ENCODE data around the gene HNRNPH1. TPM values are rescaled to one million over a fixed set of nuclear protein-coding genes. Genes with fewer than 3 reads are reported as not detected.

Gene HNRNPH1
- total RNA-seq, 1 donor from 2014 or later, result 430 TPM

- Histone ChIP-seq H3K9me3 (ENCODE audit: control insufficient read depth in 3 of 3, low read length in 3 of 3) (no peaks in the 10 kb centered on the region), H3K27ac (ENCODE audit: low read depth, low read length) (peak overlapping the region; percentile 79), H3K4me1 (ENCODE audit: control insufficient read depth in 3 of 3, insufficient read depth in 3 of 3, low read length in 3 of 3) (peaks cover 39 to 44% (median 44%) of the 10 kb centered on the region in 3 donors), H3K4me3 (ENCODE audit: low read length in 3 of 3) (peak overlapping the region; percentile 53 to 72 (median 68)), H3K27me3 (ENCODE audit: control insufficient read depth in 3 of 3, insufficient read depth in 3 of 3, low read length in 3 of 3) (no peaks in the 10 kb centered on the region), H3K36me3 (ENCODE audit: control insufficient read depth in 3 of 3, insufficient read depth in 3 of 3, low read length in 3 of 3) (peaks cover 38 to 46% (median 41%) of the 10 kb centered on the region in 3 donors), H3K9ac (ENCODE audit: low read depth in 1 of 3, low read length in 3 of 3) (peak overlapping the region; percentile 55 to 73 (median 60))
These were observed 1.8 kb downstream of the HNRNPH1 start for GRCh38 chr5:179621551-179622214.

- Histone ChIP-seq H3K27ac (ENCODE audit: low read depth, low read length) (peak overlapping the region; percentile 17), H3K36me3 (ENCODE audit: control insufficient read depth in 3 of 3, insufficient read depth in 3 of 3, low read length in 3 of 3) (peaks cover 46 to 55% (median 50%) of the 10 kb centered on the region in 3 donors), H3K9me3 (ENCODE audit: control insufficient read depth in 3 of 3, low read length in 3 of 3) (no peaks in the 10 kb centered on the region), H3K27me3 (ENCODE audit: control insufficient read depth in 3 of 3, insufficient read depth in 3 of 3, low read length in 3 of 3) (no peaks in the 10 kb centered on the region), H3K4me1 (ENCODE audit: control insufficient read depth in 3 of 3, insufficient read depth in 3 of 3, low read length in 3 of 3) (peaks cover 39 to 45% (median 44%) of the 10 kb centered on the region in 3 donors), H3K9ac (ENCODE audit: low read depth in 1 of 3, low read length in 3 of 3) (peak overlapping the region; percentile 25 to 55 (median 25)), H3K4me3 (ENCODE audit: low read length in 3 of 3) (peak overlapping the region; percentile 1 to 72 (median 53))
These were observed 2.6 kb downstream of the HNRNPH1 start for GRCh38 chr5:179620703-179621350.

DNA sequence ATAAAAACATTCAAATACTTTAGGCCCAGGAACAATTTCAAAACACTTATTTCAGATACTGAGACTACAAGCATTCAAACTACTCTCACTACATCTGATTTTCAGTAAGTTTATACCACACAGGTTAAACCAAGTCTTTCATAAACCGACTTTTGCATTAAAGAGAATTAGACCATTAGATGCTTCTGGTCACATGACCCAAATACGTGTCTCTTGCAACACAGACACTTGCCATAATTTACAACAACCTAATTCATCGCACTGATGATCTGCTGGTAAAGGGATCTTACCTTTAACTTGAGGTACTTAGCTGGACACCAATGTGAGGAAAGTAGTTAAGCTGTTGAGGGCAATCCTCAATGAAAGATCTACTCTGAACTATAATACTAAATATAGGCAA lies 3.2 kb downstream of the HNRNPH1 start:
- H3K36me3 ChIP-seq (ENCODE audit: control insufficient read depth in 3 of 3, insufficient read depth in 3 of 3, low read length in 3 of 3), result peaks cover 52 to 60% (median 55%) of the 10 kb centered on the region in 3 donors
- no peaks in the 10 kb centered on the region for H3K27me3 ChIP-seq (ENCODE audit: control insufficient read depth in 3 of 3, insufficient read depth in 3 of 3, low read length in 3 of 3)
- H3K4me1 ChIP-seq (ENCODE audit: control insufficient read depth in 3 of 3, insufficient read depth in 3 of 3, low read length in 3 of 3), result peaks cover 39 to 45% (median 44%) of the 10 kb centered on the region in 3 donors
- H3K9ac ChIP-seq (ENCODE audit: low read depth in 1 of 3, low read length in 3 of 3), result peak overlapping the region; percentile 24 to 51 (median 25)
- no peaks in the 10 kb centered on the region for H3K9me3 ChIP-seq (ENCODE audit: control insufficient read depth in 3 of 3, low read length in 3 of 3)
- no peak overlapping the region for H3K27ac ChIP-seq (ENCODE audit: low read depth, low read length)
- H3K4me3 ChIP-seq (ENCODE audit: low read length in 3 of 3), result peak overlapping the region; percentile 1 to 72 (median 53)

GRCh38 chr5:179619776-179620175 lies 3.7 kb downstream of the HNRNPH1 start:
- Histone ChIP-seq H3K27ac (ENCODE audit: low read depth, low read length) (no peak overlapping the region), H3K9me3 (ENCODE audit: control insufficient read depth in 3 of 3, low read length in 3 of 3) (no peaks in the 10 kb centered on the region), H3K27me3 (ENCODE audit: control insufficient read depth in 3 of 3, insufficient read depth in 3 of 3, low read length in 3 of 3) (no peaks in the 10 kb centered on the region), H3K4me1 (ENCODE audit: control insufficient read depth in 3 of 3, insufficient read depth in 3 of 3, low read length in 3 of 3) (peaks cover 36 to 44% (median 41%) of the 10 kb centered on the region in 3 donors), H3K9ac (ENCODE audit: low read depth in 1 of 3, low read length in 3 of 3) (peak overlapping the region in 2 of 3 donors; percentile 51), H3K36me3 (ENCODE audit: control insufficient read depth in 3 of 3, insufficient read depth in 3 of 3, low read length in 3 of 3) (peaks cover 57 to 65% (median 60%) of the 10 kb centered on the region in 3 donors), H3K4me3 (ENCODE audit: low read length in 3 of 3) (peak overlapping the region in 2 of 3 donors; percentile 53 to 72)

GRCh38 chr5:179618923-179619554 lies 4.4 kb downstream of the HNRNPH1 start:
- peaks cover 63 to 73% (median 66%) of the 10 kb centered on the region in 3 donors for H3K36me3 ChIP-seq (ENCODE audit: control insufficient read depth in 3 of 3, insufficient read depth in 3 of 3, low read length in 3 of 3)
- no peak overlapping the region for H3K27ac ChIP-seq (ENCODE audit: low read depth, low read length)
- H3K4me3 ChIP-seq (ENCODE audit: low read length in 3 of 3), result peak overlapping the region in 2 of 3 donors; percentile 17 to 46
- peak overlapping the region in 2 of 3 donors; percentile 2 to 51 for H3K9ac ChIP-seq (ENCODE audit: low read depth in 1 of 3, low read length in 3 of 3)
- H3K27me3 ChIP-seq (ENCODE audit: control insufficient read depth in 3 of 3, insufficient read depth in 3 of 3, low read length in 3 of 3), result no peaks in the 10 kb centered on the region
- H3K4me1 ChIP-seq (ENCODE audit: control insufficient read depth in 3 of 3, insufficient read depth in 3 of 3, low read length in 3 of 3), result peaks cover 29 to 37% (median 33%) of the 10 kb centered on the region in 3 donors
- no peaks in the 10 kb centered on the region for H3K9me3 ChIP-seq (ENCODE audit: control insufficient read depth in 3 of 3, low read length in 3 of 3)

GRCh38 chr5:179617930-179618329 lies 5.5 kb downstream of the HNRNPH1 start:
- no peaks in the 10 kb centered on the region for H3K9me3 ChIP-seq (ENCODE audit: control insufficient read depth in 3 of 3, low read length in 3 of 3)
- H3K9ac ChIP-seq (ENCODE audit: low read depth in 1 of 3, low read length in 3 of 3), result no peak overlapping the region
- H3K27me3 ChIP-seq (ENCODE audit: control insufficient read depth in 3 of 3, insufficient read depth in 3 of 3, low read length in 3 of 3), result no peaks in the 10 kb centered on the region
- peaks cover 28 to 35% (median 30%) of the 10 kb centered on the region in 3 donors for H3K4me1 ChIP-seq (ENCODE audit: control insufficient read depth in 3 of 3, insufficient read depth in 3 of 3, low read length in 3 of 3)
- no peak overlapping the region for H3K27ac ChIP-seq (ENCODE audit: low read depth, low read length)
- H3K4me3 ChIP-seq (ENCODE audit: low read length in 3 of 3), result no peak overlapping the region
- peaks cover 73 to 84% (median 77%) of the 10 kb centered on the region in 3 donors for H3K36me3 ChIP-seq (ENCODE audit: control insufficient read depth in 3 of 3, insufficient read depth in 3 of 3, low read length in 3 of 3)

DNA sequence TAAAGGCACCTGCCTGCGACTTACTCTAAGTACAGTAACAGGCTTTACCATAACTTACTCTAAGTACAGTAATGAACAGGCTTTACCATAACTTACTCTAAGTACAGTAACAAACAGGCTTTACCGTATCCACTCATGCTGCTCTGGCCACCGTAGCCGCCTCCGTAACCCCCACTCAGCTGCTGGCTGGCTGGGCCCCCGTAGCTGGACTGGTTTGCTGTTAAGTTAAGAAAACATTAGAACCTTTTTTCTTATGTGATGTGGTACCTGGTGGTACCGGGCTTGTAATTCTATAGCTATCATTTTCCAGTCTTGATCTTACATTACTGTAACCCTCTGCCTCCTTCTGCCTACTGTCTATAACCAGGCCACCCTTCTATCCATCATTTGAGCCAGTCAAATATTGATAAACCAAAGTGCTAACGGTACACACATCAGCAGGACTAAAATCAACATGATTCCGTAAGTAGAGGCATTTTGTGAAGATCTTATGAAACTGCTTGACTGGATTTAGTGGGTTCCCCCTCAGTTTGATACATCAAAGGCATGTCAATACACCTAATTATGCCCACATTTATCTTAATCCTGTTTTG lies 7.4 kb downstream of the HNRNPH1 start:
- Histone ChIP-seq H3K36me3 (ENCODE audit: control insufficient read depth in 3 of 3, insufficient read depth in 3 of 3, low read length in 3 of 3) (peaks cover 77 to 87% (median 83%) of the 10 kb centered on the region in 3 donors), H3K4me1 (ENCODE audit: control insufficient read depth in 3 of 3, insufficient read depth in 3 of 3, low read length in 3 of 3) (peaks cover 28 to 31% (median 29%) of the 10 kb centered on the region in 3 donors), H3K4me3 (ENCODE audit: low read length in 3 of 3) (no peak overlapping the region), H3K27me3 (ENCODE audit: control insufficient read depth in 3 of 3, insufficient read depth in 3 of 3, low read length in 3 of 3) (no peaks in the 10 kb centered on the region), H3K27ac (ENCODE audit: low read depth, low read length) (no peak overlapping the region), H3K9ac (ENCODE audit: low read depth in 1 of 3, low read length in 3 of 3) (no peak overlapping the region), H3K9me3 (ENCODE audit: control insufficient read depth in 3 of 3, low read length in 3 of 3) (no peaks in the 10 kb centered on the region)

DNA sequence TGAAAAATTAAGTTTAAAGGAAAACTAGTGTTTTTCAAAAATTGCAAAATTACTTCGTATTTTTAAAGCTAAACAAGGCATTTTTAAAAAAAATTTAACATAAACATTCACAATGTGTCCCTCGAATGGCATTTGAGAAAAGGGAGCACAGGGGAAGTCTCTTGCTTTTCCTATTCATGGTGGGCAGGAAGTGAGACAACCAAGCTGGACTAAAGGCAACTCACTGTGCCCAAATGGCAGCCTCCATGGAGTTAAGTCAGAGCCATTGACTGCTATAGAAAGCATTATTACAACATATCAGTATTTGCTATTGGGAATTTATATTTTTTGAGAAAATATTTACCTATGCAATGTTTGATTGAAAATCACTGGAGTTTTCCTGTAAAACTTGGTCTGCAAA lies 8.3 kb downstream of the HNRNPH1 start:
- peaks cover 73 to 86% (median 83%) of the 10 kb centered on the region in 3 donors for H3K36me3 ChIP-seq (ENCODE audit: control insufficient read depth in 3 of 3, insufficient read depth in 3 of 3, low read length in 3 of 3)
- no peaks in the 10 kb centered on the region for H3K27me3 ChIP-seq (ENCODE audit: control insufficient read depth in 3 of 3, insufficient read depth in 3 of 3, low read length in 3 of 3)
- no peak overlapping the region for H3K9ac ChIP-seq (ENCODE audit: low read depth in 1 of 3, low read length in 3 of 3)
- H3K4me1 ChIP-seq (ENCODE audit: control insufficient read depth in 3 of 3, insufficient read depth in 3 of 3, low read length in 3 of 3), result peaks cover 28 to 31% (median 29%) of the 10 kb centered on the region in 3 donors
- no peak overlapping the region for H3K4me3 ChIP-seq (ENCODE audit: low read length in 3 of 3)
- no peaks in the 10 kb centered on the region for H3K9me3 ChIP-seq (ENCODE audit: control insufficient read depth in 3 of 3, low read length in 3 of 3)
- H3K27ac ChIP-seq (ENCODE audit: low read depth, low read length), result no peak overlapping the region

DNA sequence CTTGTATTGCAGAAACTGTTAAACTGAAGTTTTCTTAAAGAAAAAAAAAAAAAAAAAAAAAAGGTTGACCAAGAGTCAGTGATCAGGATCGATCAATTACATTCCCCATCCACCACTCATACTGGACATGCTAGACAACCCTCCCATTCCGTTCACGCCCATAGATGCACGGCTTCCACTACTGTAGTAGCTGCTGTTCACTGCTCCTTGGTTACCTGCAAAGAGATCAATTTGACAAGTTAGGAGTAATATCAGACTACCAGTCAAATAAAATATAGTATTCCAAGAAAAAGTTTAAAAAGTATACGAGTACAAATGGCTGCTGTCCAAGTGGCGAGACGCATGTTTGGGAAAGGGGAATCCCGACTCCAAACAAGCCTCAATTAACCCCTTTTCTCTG lies 8.7 kb downstream of the HNRNPH1 start:
- H3K4me3 ChIP-seq (ENCODE audit: low read length in 3 of 3), result no peak overlapping the region
- H3K4me1 ChIP-seq (ENCODE audit: control insufficient read depth in 3 of 3, insufficient read depth in 3 of 3, low read length in 3 of 3), result peaks cover 30 to 31% (median 30%) of the 10 kb centered on the region in 3 donors
- no peak overlapping the region for H3K9ac ChIP-seq (ENCODE audit: low read depth in 1 of 3, low read length in 3 of 3)
- H3K9me3 ChIP-seq (ENCODE audit: control insufficient read depth in 3 of 3, low read length in 3 of 3), result no peaks in the 10 kb centered on the region
- peaks cover 76 to 86% (median 83%) of the 10 kb centered on the region in 3 donors for H3K36me3 ChIP-seq (ENCODE audit: control insufficient read depth in 3 of 3, insufficient read depth in 3 of 3, low read length in 3 of 3)
- H3K27ac ChIP-seq (ENCODE audit: low read depth, low read length), result no peak overlapping the region
- no peaks in the 10 kb centered on the region for H3K27me3 ChIP-seq (ENCODE audit: control insufficient read depth in 3 of 3, insufficient read depth in 3 of 3, low read length in 3 of 3)
